NCI-H2107 treated with DMSO at 0.1 percent for 48 hours (cell line): ENCODE measurements around the gene SCAF1.

Experiments used
- DNase-seq: peaks from one replicate; lab custom pipeline; 2025; ENCODE audit not compliant: unreplicated experiment; lab: John Stamatoyannopoulos, UW

Gene SCAF1

GRCh38 chr19:49642492-49643035 lies 555 bp downstream of the SCAF1 start:
- no peak for DNase-seq

- no peak for DNase-seq
Measured at GRCh38 chr19:49643466-49643865, 1.5 kb downstream of the SCAF1 start.

GRCh38 chr19:49645592-49645991 lies 3.6 kb downstream of the SCAF1 start:
- no peak for DNase-seq

- DNase-seq: no peak
Measured at GRCh38 chr19:49645995-49646394, 4.0 kb downstream of the SCAF1 start.

- no peak for DNase-seq
Measured at GRCh38 chr19:49646586-49646985, 4.6 kb downstream of the SCAF1 start.

GRCh38 chr19:49651029-49651819 lies 9.2 kb downstream of the SCAF1 start:
- no peak for DNase-seq

GRCh38 chr19:49651820-49652550 lies 10.0 kb downstream of the SCAF1 start:
- DNase-seq: no peak

- no peak for DNase-seq
Measured at GRCh38 chr19:49652551-49653465, 10.8 kb downstream of the SCAF1 start.

- DNase-seq: no peak
Measured at GRCh38 chr19:49653466-49653806, 11.4 kb downstream of the SCAF1 start.

- DNase-seq: no peak
Measured at GRCh38 chr19:49654581-49654980, 12.6 kb downstream of the SCAF1 start.

GRCh38 chr19:49655570-49656455 lies 13.8 kb downstream of the SCAF1 start:
- no peak for DNase-seq

- DNase-seq: no peak
Measured at GRCh38 chr19:49656456-49657109, 14.6 kb downstream of the SCAF1 start.

GRCh38 chr19:49657493-49658138 lies 15.6 kb downstream of the SCAF1 start:
- no peak for DNase-seq

GRCh38 chr19:49658139-49658517 lies 16.1 kb downstream of the SCAF1 start:
- no peak for DNase-seq

GRCh38 chr19:49658566-49659442 lies 16.8 kb downstream of the SCAF1 start:
- DNase-seq: no peak

- DNase-seq: no peak
Measured at GRCh38 chr19:49660338-49660961, 18.4 kb downstream of the SCAF1 start.

- no peak for DNase-seq
Measured at GRCh38 chr19:49662011-49662410, 20.0 kb downstream of the SCAF1 start.

GRCh38 chr19:49663224-49663623 lies 21.2 kb downstream of the SCAF1 start:
- no peak for DNase-seq
